ENCODE measurements around the gene SURF1.
A peak's percentile ranks its signal among the peaks of the same experiment; 100 is the strongest.

SURF1 gene

GRCh38 chr9:133342570-133342969 is 13.7 kb downstream of the SURF1 start:
- no peak overlapping the region for H3K4me3 ChIP-seq (replicated peaks; ENCODE audit: low read depth, low read length)
- H3K36me3 ChIP-seq (ENCODE audit: control insufficient read depth, insufficient read depth, low read length) = peaks cover 48% of the 10 kb centered on the region
- no peaks in the 10 kb centered on the region for H3K27me3 ChIP-seq (replicated peaks; ENCODE audit: control insufficient read depth, insufficient read depth, low read length)
- peak; percentile 26 for TF ChIP-seq CTCF (IDR thresholded peaks at IDR 0.05; ENCODE audit: insufficient read depth, low read length, poor library complexity, severe bottlenecking)
- no peak for DNase-seq (ENCODE audit: extremely low read depth, insufficient read length)

DNA sequence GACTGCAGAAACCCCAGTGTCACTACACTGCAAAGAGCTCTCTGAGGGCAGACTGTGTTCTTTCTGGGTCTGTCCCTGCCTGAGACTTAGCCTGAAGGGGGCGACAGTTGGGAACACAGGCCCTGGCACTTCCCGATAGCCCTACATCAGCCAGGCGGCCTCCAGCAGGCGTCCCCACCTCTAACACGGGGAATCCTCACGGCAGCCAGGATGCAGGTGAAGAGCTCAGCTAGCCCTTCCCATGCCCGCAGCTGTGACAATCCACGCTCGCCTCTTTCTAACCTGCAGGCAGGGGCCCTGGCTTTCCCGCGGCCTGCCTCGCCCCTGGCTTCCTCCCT is 14.2 kb downstream of the SURF1 start:
- DNase-seq (ENCODE audit: extremely low read depth, insufficient read length) = no peak
- peak; percentile 14 for TF ChIP-seq CTCF (IDR thresholded peaks at IDR 0.05; ENCODE audit: insufficient read depth, low read length, poor library complexity, severe bottlenecking)
- Histone ChIP-seq H3K36me3 (ENCODE audit: control insufficient read depth, insufficient read depth, low read length) (peaks cover 48% of the 10 kb centered on the region), H3K4me3 (replicated peaks; ENCODE audit: low read depth, low read length) (no peak overlapping the region), H3K27me3 (replicated peaks; ENCODE audit: control insufficient read depth, insufficient read depth, low read length) (no peaks in the 10 kb centered on the region)

- H3K4me3 ChIP-seq (replicated peaks; ENCODE audit: low read depth, low read length) = no peak overlapping the region
- no peaks in the 10 kb centered on the region for H3K27me3 ChIP-seq (replicated peaks; ENCODE audit: control insufficient read depth, insufficient read depth, low read length)
- no peak for DNase-seq (ENCODE audit: extremely low read depth, insufficient read length)
- no peak for TF ChIP-seq CTCF (IDR thresholded peaks at IDR 0.05; ENCODE audit: insufficient read depth, low read length, poor library complexity, severe bottlenecking)
- peaks cover 48% of the 10 kb centered on the region for H3K36me3 ChIP-seq (ENCODE audit: control insufficient read depth, insufficient read depth, low read length)
Measured at GRCh38 chr9:133341369-133342068, 14.8 kb downstream of the SURF1 start.

- no peak for TF ChIP-seq CTCF (IDR thresholded peaks at IDR 0.05; ENCODE audit: insufficient read depth, low read length, poor library complexity, severe bottlenecking)
- peaks cover 48% of the 10 kb centered on the region for H3K36me3 ChIP-seq (ENCODE audit: control insufficient read depth, insufficient read depth, low read length)
- DNase-seq (ENCODE audit: extremely low read depth, insufficient read length) = no peak
- H3K27me3 ChIP-seq (replicated peaks; ENCODE audit: control insufficient read depth, insufficient read depth, low read length) = no peaks in the 10 kb centered on the region
- H3K4me3 ChIP-seq (replicated peaks; ENCODE audit: low read depth, low read length) = no peak overlapping the region
Measured at GRCh38 chr9:133340916-133341315, 15.4 kb downstream of the SURF1 start.

DNA sequence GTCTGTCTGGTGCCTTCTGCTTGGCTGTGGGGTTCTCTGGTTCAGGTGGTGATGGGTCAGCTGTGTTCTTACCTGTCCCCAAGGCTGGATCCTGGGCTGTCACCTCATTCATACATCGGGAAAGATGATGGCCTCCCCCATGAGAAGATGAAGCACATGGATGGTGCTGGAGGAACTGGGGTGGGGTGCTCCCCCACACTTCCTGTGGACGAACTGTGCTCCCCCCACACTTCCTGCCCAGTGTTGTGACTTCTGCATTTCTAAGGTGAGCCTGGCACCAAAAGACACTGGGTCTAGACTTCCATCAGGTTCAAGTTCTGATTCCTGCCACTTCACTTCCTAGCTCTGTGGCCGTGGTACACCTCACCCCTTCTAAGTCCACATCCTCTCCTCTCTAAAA is 16.0 kb downstream of the SURF1 start:
- no peaks in the 10 kb centered on the region for H3K27me3 ChIP-seq (replicated peaks; ENCODE audit: control insufficient read depth, insufficient read depth, low read length)
- peaks cover 48% of the 10 kb centered on the region for H3K36me3 ChIP-seq (ENCODE audit: control insufficient read depth, insufficient read depth, low read length)
- no peak for DNase-seq (ENCODE audit: extremely low read depth, insufficient read length)
- no peak overlapping the region for H3K4me3 ChIP-seq (replicated peaks; ENCODE audit: low read depth, low read length)
- no peak for TF ChIP-seq CTCF (IDR thresholded peaks at IDR 0.05; ENCODE audit: insufficient read depth, low read length, poor library complexity, severe bottlenecking)

DNA sequence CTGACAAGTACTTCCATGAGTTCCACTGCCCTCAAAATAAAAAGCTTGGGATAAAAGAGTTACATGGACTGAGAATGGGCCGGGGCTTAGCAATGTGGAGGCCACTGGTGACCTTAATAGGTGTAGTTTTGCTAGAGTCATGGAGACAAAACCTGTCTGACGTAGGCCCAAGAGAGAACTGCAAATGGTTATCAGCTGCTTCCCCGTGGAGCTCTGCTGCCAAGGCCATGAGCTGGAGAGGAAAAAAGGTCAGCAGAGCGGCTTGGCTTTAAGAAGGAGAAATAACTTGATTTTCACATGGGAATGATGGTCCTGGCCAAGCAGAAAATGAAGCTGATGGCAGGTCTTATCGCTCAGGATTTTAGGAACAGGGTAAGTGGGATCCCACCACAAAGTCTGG is 16.6 kb downstream of the SURF1 start:
- H3K4me3 ChIP-seq (replicated peaks; ENCODE audit: low read depth, low read length) = no peak overlapping the region
- DNase-seq (ENCODE audit: extremely low read depth, insufficient read length) = no peak
- H3K36me3 ChIP-seq (ENCODE audit: control insufficient read depth, insufficient read depth, low read length) = peaks cover 45% of the 10 kb centered on the region
- TF ChIP-seq CTCF (IDR thresholded peaks at IDR 0.05; ENCODE audit: insufficient read depth, low read length, poor library complexity, severe bottlenecking) = no peak
- H3K27me3 ChIP-seq (replicated peaks; ENCODE audit: control insufficient read depth, insufficient read depth, low read length) = no peaks in the 10 kb centered on the region

Measured in GM06990 (cell line).